Gastroesophageal sphincter (tissue), 3 donors: ENCODE results near the gene ALDH1L1.

Source experiments
- POLR2A ChIP-seq, 2 donors: fragments of 450-650 bp; IDR thresholded peaks; one replicate each; pipeline ENCODE4 v1.6.1; 2017; ENCODE audit warnings: antibody characterized with exemption in 2 of 2, mild to moderate bottlenecking in 2 of 2, moderate library complexity in 1 of 2
- POLR2AphosphoS5 ChIP-seq: sonication (generic); formaldehyde crosslinking; IDR thresholded peaks from one replicate; pipeline ENCODE4 v1.6.1; 2017; ENCODE audit warnings: antibody characterized with exemption
- TF ChIP-seq, protein P1 (sequence below), 4 experiments: fragments of 200-600 bp in 2 of 4; fragments of 450-650 bp in 2 of 4; sonication (generic) in 1 of 4; IDR thresholded peaks; one replicate each; pipeline ENCODE4 v1.5.1; 2017 to 2019; ENCODE audit warnings: antibody characterized with exemption in 4 of 4, mild to moderate bottlenecking in 2 of 4, moderate library complexity in 2 of 4

- TF ChIP-seq, protein P1, sequence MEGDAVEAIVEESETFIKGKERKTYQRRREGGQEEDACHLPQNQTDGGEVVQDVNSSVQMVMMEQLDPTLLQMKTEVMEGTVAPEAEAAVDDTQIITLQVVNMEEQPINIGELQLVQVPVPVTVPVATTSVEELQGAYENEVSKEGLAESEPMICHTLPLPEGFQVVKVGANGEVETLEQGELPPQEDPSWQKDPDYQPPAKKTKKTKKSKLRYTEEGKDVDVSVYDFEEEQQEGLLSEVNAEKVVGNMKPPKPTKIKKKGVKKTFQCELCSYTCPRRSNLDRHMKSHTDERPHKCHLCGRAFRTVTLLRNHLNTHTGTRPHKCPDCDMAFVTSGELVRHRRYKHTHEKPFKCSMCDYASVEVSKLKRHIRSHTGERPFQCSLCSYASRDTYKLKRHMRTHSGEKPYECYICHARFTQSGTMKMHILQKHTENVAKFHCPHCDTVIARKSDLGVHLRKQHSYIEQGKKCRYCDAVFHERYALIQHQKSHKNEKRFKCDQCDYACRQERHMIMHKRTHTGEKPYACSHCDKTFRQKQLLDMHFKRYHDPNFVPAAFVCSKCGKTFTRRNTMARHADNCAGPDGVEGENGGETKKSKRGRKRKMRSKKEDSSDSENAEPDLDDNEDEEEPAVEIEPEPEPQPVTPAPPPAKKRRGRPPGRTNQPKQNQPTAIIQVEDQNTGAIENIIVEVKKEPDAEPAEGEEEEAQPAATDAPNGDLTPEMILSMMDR (IDR thresholded peaks at IDR 0.05), result no peak
- TF ChIP-seq POLR2A (IDR thresholded peaks at IDR 0.05) (no peak), POLR2AphosphoS5 (no peak)
Measured at GRCh38 chr3:126152458-126152857, 27.9 kb downstream of the ALDH1L1 start.
